Posterior vena cava (tissue), 2 donors: ENCODE results near the gene STON2. TPM values are rescaled to one million over a fixed set of nuclear protein-coding genes. Genes with fewer than 3 reads are reported as not detected.

ENCODE experiments used
- DNase-seq: peaks from one replicate; pipeline ENCODE4 v3.0.0-alpha.2; 2020; ENCODE audit warnings: low spot score
- intact Hi-C, 2 donors: fragments of 100-400 bp; cut with DNase I; formaldehyde crosslinking; loops; one replicate each; pipeline versions ENCODE4 v1.14.1 to v1.14.2; 2022 to 2023
- total RNA-seq, 2 donors: library from RNA; stranded (reverse); fragmentation: NEBNext Ultra II Directional; extraction: Animal tissue kit (Norgen Biotek cat#: 25700); gene quantifications; one replicate each; pipeline ENCODE4 v1.2.1, GENCODE V29; 2021
- donor health status: DM: yes; HTN: yes; CAD: no.
- donor health status: DM: yes; HTN: yes; CAD: no.

The STON2 gene
- total RNA-seq, 2 donors from 2014 or later, result 20.5 to 25.1 TPM

DNA sequence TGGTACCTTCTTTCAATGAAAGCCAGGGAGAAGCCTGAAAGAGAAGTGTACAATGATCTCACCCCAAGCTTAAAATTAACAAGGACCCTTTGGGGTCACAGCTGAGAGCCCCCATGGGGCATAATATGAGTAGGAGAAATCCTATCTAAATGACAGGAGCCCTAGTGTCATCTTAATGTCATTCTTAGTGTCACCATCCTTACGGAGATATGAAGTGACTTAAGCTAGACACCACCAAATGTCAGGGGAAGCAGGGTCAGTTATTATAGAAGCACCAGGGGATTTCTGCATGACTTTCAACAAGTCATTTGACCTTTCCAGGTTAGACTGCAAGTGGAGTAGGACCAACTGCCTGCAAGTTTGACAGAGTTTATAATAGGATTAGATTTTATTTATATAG lies 28.9 kb upstream of the STON2 start:
- DNase-seq, result no peak
- intact Hi-C loops, result no loop called here

DNA sequence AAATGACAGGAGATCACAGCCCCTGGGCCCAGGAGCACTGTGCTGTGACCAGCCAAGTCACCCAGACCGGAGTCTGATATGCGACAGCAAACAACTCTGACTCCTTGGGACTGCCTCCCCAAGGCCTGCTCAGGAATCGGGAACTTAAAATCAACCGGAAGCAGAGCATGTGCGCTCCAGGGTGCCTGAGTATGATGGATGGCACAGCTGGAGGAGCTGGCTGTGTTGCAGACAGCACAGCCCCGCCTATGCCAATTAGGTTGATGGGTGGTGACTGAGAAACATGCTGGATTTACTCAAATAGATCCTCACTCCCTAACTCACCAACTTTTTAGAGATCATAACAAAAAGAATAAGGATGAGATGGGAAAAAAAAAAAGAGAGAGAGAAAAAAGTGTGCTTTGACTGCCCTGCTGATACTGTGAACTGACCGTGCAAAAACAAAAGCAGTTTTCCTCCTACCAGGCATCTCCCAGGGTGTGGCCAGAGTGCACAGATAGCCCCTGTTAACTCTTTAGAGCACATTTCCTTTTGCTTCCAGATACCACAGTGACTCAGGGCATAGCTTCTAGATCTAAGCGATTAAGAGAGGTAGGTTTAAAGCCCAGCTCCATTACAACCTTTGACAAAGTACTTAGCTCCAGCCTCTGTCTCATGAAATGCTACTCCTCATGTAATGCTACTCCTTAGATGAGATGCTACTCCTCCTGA lies 27.4 kb upstream of the STON2 start:
- intact Hi-C loops, result no loop called here
- DNase-seq, result no peak

DNA sequence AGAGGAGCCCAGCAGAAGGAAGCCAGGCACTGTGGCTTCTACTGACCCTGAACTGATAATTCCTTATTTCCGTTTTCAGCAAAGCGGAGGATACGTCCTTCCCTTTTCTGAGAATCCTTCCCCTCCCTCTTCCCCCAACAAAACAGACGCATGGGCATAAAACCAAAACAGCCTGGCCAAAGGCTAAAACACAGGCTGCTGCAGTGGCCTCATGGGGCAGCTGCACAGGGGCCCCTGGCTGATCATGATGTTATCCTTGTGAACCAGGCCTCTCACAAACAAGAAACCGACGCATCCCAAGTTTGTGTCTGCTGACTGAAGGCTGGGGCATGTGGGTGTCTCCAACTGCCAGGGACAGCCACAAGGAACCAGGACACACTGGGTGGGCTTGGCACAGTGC lies 23.4 kb upstream of the STON2 start:
- no peak for DNase-seq
- intact Hi-C loops, result no loop called here

DNA sequence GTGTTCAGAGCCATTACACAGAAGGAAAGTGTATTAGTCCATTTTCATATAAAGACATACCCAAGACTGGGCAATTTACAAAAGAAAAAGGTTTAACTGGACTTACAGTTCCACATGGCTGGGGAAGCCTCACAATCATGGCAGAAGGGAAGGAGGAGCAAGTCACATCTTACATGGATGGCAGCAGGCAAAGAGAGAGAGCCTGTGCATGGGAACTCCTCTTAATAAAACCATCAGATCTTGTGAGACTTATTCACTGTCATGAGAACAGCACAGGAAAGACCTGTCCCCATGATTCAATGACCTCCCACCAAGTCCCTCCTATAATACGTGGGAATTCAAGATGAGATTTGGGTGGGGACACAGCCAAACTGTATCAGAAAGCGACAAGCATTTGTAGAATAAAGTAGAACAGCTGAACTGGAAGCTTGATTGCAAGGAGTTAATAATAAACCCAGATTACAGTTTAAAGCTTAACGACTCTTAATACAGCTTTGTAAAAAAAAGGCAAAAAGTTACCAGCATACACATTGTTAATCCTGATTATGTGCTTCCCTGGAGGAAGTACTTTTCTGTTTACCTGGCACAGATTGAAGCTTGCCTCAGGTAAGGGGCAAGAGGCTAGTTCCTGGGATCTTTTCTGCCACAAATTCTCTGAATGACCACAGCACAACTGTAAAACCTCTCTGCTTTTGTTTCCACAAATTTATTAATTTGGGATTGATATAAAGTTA lies 18.1 kb upstream of the STON2 start:
- intact Hi-C loops, result no loop called here
- no peak for DNase-seq

DNA sequence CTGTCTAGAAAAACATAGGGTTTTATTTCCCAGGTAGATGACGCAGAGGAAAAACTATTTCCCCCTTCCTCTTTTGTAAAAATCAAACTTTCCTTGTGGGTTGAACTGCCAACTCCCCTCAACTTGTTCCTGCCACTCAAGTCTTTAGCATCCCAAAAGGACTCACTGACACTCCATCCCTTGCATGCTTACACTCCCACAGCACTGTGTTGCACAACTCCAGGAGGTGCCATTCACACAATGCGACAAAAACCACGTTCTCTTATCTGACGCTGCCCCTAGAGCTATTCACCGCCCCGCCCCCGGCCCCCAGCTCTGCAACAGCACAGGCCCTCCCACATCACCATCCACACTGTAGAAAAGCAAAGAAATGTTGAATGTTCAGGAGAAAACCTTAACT lies 16.9 kb upstream of the STON2 start:
- no peak for DNase-seq
- intact Hi-C loops, result no loop called here

DNA sequence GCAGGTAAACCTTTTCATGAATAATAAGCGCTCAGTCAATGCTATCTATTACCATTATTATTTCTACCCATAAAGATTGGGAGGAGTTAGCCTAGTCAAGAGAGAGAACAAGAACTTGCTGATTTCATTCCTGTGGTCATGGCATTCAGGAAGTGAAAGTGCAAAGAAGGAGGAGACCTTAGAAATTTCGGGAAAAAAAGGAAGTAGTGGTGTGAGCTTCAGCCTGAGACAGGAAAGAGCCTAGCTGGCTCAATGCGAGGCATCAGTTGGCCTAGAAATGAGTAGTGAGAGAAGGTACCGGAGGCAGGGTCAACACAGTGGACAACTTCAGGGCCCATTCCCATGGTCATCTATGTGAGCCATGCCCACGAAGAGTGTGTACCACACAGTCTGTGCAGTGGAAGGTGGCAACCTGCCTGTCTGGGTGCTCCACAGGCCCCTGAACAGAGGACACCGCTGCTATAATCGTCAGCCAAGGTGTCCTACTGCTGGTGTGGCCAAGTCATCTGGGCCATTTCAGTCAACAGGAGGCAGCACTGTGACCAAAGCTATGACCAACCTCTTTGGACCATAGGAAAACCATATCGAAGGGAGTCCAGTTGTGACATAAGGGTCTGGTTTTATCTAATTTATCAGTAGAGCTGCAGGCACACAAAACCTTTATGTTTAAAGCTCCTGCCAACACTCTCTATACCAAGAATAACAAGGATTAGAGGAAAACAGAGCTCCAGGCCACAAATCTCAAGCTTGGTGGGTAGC lies 16.2 kb upstream of the STON2 start:
- intact Hi-C loops, result no loop called here
- DNase-seq, result no peak

DNA sequence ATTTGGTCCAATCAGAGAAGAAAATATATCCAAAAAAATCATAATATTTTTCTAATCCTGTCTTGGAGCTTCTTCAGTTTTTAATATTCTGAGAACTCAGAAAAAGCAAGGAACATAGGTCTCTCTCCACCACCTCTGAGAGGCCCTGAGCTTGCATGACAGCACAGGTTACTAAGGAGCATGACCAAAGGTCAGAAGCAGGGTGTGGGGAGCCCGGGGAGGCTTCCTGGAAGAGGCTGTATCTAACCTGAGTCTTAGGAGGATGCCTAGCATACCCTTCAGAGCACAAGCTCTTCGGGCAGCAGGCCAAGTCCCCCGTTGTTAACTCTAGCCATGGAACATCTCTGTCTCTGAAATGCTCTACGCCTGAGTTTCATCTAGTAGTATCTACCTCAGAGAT lies 15.7 kb upstream of the STON2 start:
- intact Hi-C loops, result no loop called here

DNA sequence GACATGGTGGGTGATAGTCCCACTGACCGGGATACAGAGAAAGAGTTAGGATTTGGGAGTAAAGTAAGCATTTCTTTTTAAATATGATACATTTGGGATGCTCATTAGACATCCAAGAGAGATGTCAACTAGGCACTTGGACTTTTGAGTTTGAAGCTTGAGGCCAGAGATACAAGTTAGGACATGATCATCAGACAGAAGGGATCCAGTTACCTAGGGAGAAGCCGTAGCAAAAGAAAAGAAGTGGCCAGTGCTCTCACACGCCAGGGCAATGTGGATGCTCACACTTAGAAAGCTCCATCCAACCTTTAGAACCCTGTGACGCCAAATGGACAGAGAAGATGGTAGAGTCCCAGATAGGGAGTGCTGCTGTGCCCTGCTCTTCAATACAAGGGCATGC lies 14.0 kb upstream of the STON2 start:
- DNase-seq, result no peak
- intact Hi-C loops, result no loop called here

More for the DNA sequence above, 15.7 kb upstream of the STON2 start:
- no peak for DNase-seq

DNA sequence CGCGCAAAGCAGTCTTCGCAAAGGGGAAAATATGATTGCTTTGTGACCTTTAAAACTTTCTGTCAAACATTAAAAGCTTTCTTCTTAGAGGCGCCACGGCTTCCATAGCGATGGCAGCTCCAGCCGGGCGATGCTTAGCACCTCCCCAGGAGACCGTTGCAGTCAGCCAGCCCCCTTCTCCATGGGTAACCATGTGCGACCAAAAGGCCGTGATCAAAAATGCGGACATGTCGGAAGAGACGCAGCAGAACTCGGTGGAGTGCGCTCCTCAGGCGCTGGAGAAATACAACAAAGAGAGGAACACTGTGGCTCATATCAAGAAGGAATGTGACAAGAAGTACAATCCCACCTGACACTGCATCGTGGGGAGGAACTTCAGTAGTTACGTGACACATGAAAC lies 12.7 kb upstream of the STON2 start:
- no peak for DNase-seq
- intact Hi-C loops, result no loop called here

DNA sequence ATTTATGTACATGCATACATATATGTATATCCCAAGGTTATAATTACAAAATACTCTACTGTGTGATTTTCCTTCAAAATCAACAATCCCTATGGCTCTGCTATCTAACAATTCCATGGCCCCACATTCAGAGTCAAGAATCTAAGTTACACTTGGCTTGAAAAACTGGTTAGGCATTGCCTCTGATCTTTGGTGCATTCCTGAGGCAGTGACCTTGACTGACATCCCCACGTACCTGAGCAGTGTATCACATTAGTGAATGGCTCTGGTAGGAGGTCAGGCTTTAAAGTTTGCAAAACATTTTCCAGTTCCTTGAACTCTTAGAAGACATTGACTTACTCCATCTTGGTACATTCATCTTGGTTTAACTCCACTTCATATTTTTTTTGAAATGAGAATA lies 8.5 kb upstream of the STON2 start:
- intact Hi-C loops, result no loop called here
- DNase-seq, result no peak

DNA sequence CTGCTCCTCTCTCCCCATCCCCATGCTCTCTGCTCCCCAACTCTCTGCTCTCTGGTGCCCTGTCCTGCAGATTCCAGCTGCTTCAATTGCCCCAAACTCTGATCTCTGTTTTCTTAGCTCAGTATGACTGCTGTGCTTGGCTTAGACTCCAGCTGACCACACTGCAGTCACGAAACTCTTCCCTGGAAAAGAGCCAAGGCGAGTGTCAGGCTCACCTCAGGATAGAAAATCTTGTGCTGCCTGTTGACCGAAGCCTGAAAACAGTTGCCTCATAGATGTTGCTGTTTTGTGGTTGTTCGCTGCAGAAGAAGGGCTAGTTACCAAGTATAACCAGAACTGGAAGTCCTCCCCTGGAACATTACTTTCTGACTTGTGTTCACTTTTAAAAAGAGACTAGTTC lies 6.7 kb upstream of the STON2 start:
- intact Hi-C loops, result no loop called here

DNA sequence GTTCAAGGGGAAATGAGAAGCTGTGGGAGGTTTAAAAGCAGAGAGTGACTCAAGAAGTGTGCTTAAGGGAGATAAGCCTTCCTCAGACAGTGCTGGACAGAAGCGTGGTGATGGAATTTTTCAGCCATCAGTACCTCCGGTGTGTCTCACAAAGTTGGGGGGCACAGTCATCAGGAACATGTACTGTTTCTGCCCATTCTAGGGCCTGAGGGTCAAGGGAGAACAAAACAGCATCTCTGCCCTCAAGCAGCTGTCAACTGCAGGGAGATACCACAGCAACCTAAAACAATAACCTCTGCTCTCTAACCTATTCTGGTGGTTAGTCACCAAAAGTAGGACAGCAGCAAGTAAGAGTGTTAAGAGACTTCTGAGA lies 2.0 kb upstream of the STON2 start:
- no peak for DNase-seq
- intact Hi-C loops, result no loop called here

More for the DNA sequence above, 6.7 kb upstream of the STON2 start:
- DNase-seq, result no peak

DNA sequence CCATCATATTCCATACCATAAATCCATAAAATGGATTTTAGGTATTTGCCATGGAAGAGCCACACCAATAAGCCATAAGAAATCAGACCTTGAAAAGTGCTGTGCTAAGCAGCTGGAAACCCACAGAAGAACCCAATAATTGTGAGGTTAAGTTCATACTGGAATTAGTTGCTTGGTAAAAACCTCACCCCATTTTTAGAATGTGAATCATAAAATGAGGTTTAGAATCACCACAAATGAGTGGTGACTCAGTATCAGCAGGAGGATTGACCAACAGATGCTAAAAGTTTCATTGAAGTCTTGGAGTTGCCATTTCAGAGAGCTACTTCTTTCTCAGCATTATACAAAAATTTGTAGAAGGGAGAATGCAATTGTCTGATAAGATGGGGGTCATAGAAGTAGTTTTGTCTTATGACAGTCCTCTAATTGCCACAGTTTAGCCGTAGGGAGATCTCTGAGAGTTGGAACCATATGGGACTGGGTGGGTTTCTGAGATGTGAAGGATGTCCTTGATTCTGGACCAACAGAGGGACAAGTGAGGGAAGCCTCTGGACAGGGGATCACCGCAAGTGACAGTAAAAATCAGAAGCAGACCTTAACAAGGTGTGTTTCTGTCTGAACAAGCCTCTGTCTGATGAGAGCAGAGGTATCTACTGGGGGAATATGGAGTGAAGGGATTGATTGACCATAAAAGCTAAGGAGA lies 1.4 kb upstream of the STON2 start:
- no peak for DNase-seq
- intact Hi-C loops, result no loop called here

DNA sequence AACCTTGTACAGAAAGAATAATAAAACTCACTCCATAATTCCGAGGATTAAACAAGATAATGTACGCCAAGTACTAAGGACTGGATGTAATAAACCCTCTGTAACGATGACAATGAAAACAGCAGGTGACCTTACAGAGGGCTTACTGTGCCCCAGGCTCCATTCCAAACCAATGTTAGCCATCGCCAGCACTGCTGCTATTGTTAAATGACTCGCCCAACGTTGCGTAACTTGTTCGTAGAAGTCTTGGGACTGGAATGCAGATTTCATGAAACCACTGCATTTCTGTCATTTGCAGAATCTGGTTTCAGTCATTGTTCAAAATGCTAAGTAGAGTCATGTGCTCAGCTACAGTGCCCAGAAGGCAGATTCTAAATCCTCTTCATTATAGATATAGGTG lies 728 bp upstream of the STON2 start:
- peak; percentile 91 for DNase-seq
- intact Hi-C loops, result no loop called here

DNA sequence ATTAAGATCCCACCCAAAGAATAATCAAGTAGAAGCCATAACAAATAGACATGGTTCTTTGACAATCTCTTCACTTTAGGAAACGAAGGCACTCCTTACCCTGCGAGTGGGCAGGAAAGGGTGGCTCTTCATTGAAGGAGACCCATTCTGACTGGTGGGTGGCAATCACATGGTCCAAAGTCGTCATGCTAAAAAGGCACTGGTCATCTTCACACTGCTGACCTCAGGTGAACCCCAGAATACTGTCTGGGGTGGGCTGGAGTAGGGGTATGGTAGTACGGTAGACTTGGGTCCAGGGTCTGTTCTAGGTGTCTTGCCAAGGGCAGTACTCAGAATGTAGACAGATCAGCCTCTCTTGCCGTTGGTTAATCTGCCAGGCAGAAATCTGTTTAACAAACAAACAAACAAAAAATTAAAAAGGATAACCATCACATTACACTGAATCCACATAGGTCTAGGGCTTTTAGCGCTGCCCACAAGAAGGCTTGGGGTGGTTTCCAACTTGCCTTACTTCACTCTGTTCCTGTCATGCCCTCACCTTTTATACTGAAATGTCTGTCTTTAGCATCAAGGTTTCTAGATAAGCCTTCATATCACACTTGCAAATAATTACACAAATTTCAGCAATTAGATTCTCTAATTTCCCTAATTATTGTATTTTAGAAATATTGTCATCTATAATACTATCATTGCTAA lies 1.8 kb downstream of the STON2 start:
- intact Hi-C loops, result no loop called here
- no peak for DNase-seq

DNA sequence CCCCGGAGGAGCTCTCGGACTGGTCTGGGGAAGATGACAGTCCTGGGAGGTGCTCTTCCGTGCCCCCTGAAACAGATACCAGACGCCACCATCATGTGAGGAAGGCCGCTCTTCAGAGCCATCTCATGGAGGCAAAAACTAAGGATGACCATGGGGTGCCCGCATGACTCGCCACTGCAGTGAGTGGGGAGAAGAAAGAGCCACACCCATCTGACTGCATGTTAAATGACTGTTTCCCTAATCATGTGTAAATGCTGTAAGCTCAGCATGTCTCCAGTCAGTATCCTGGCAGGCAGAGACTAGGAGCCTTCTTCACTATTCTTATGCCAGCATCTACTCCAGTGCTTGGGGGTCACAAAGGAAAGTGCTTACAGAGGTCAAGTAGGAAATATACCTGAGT lies 4.0 kb downstream of the STON2 start:
- intact Hi-C loops, result no loop called here
- no peak for DNase-seq

DNA sequence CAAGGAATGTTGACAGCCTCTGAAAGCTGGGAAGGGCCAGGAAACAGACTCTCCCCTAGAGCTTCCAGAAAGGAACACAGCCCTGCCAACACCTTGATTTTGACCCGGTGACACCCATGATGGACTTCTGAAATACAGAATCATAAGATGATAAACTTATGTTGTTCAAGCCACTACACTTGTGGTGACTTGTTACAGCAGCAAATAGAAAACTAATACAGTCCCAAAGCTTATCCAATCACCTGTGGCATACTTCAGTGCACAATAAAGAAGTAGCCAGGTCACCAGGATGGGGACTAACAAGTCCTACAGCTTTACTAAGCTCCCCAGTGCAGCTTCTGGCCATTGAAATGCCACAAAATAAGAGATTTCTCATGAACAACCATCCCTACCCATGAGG lies 5.4 kb downstream of the STON2 start:
- no peak for DNase-seq
- intact Hi-C loops, result no loop called here

DNA sequence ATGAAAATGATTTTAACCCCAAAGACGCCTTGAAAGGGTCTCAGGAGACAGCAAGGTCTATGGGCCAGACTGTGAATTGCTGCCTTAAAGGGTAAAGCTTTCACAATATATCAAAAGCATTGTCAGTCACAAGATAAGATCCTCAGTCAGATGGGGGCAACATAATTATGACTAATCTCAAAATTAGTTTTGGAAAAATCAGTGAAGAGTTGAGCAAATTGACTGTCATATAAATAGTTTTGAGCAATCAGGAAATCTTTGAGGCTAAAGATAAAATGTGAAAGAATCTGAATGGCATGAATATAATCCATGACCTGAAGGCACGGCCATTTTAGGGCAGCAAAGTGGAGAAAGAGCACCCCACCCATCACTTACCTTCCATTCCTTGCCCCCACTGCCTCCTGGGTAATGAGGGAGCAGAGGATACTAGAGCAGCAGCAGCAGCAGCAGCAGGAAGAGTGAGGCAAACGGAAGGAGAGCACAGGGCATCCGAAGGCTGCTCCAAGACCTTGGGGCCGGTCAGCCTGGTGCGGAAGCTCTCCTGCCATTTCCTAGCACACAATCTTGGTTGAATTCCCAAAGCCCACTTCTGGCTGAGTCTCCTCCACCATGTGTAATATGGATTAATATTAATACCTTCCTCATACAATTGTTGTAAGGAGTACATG lies 7.0 kb downstream of the STON2 start:
- intact Hi-C loops, result no loop called here
- no peak for DNase-seq

DNA sequence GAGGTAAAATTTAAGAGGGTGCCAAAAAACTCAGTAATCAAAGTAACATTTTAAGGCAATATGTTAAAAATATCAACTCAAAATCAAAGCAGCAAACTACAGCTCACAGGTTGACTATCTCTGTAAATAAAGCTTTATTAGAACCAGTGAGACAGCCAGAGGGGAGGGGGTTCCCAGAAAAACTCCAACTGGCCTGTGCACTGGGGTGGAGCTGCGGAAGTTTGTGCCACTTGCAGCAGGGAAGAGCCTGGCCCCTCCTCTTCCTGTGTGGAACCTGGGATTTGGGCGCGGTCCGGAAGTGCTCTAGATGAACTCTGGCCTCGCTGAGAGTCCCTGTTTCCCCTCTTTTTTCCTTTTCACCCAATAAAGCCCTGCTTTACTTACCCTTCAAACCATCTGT lies 8.1 kb downstream of the STON2 start:
- DNase-seq, result no peak

More for the DNA sequence above, 8.1 kb downstream of the STON2 start:
- intact Hi-C loops, result no loop called here
